Measurements from ENCODE around the gene ULK1.

ULK1 gene

GRCh38 chr12:131857908-131858850 is 36.2 kb upstream of the ULK1 start:
- Mint-ChIP-seq H3K36me3 (no peaks in the 10 kb centered on the region), H3K9me3 (no peaks in the 10 kb centered on the region), H3K4me1 (peaks cover 3% of the 10 kb centered on the region), H3K27me3 (no peaks in the 10 kb centered on the region), H3K4me3 (no peak overlapping the region), H3K27ac (no peak overlapping the region)

- H3K4me3 Mint-ChIP-seq, result no peak overlapping the region
- H3K27ac Mint-ChIP-seq, result no peak overlapping the region
- H3K27me3 Mint-ChIP-seq, result no peaks in the 10 kb centered on the region
- H3K9me3 Mint-ChIP-seq, result no peaks in the 10 kb centered on the region
- H3K4me1 Mint-ChIP-seq, result peaks cover 3% of the 10 kb centered on the region
- no peaks in the 10 kb centered on the region for H3K36me3 Mint-ChIP-seq
These were observed 33.8 kb upstream of the ULK1 start for GRCh38 chr12:131860472-131861260.

- no peak overlapping the region for H3K27ac Mint-ChIP-seq
- no peaks in the 10 kb centered on the region for H3K27me3 Mint-ChIP-seq
- peaks cover 3% of the 10 kb centered on the region for H3K4me1 Mint-ChIP-seq
- H3K9me3 Mint-ChIP-seq, result no peaks in the 10 kb centered on the region
- H3K36me3 Mint-ChIP-seq, result no peaks in the 10 kb centered on the region
- no peak overlapping the region for H3K4me3 Mint-ChIP-seq
These were observed 33.0 kb upstream of the ULK1 start for GRCh38 chr12:131861261-131862083.

- Mint-ChIP-seq H3K4me1 (peaks cover 3% of the 10 kb centered on the region), H3K9me3 (no peaks in the 10 kb centered on the region), H3K27me3 (no peaks in the 10 kb centered on the region), H3K27ac (no peak overlapping the region), H3K4me3 (no peak overlapping the region), H3K36me3 (no peaks in the 10 kb centered on the region)
These were observed 32.4 kb upstream of the ULK1 start for GRCh38 chr12:131862084-131862441.

GRCh38 chr12:131862600-131862993 is 31.8 kb upstream of the ULK1 start:
- Mint-ChIP-seq H3K27me3 (no peaks in the 10 kb centered on the region), H3K9me3 (no peaks in the 10 kb centered on the region), H3K4me1 (peaks cover 3% of the 10 kb centered on the region), H3K4me3 (no peak overlapping the region), H3K27ac (no peak overlapping the region), H3K36me3 (no peaks in the 10 kb centered on the region)

- H3K36me3 Mint-ChIP-seq, result no peaks in the 10 kb centered on the region
- no peaks in the 10 kb centered on the region for H3K27me3 Mint-ChIP-seq
- H3K27ac Mint-ChIP-seq, result no peak overlapping the region
- H3K4me3 Mint-ChIP-seq, result no peak overlapping the region
- H3K4me1 Mint-ChIP-seq, result peaks cover 3% of the 10 kb centered on the region
- H3K9me3 Mint-ChIP-seq, result no peaks in the 10 kb centered on the region
These were observed 31.3 kb upstream of the ULK1 start for GRCh38 chr12:131862994-131863710.

GRCh38 chr12:131863711-131864396 is 30.6 kb upstream of the ULK1 start:
- no peaks in the 10 kb centered on the region for H3K27me3 Mint-ChIP-seq
- no peaks in the 10 kb centered on the region for H3K9me3 Mint-ChIP-seq
- no peaks in the 10 kb centered on the region for H3K36me3 Mint-ChIP-seq
- H3K4me3 Mint-ChIP-seq, result no peak overlapping the region
- no peak overlapping the region for H3K27ac Mint-ChIP-seq
- peaks cover 3% of the 10 kb centered on the region for H3K4me1 Mint-ChIP-seq

- Mint-ChIP-seq H3K27ac (no peak overlapping the region), H3K4me1 (peaks cover 3% of the 10 kb centered on the region), H3K27me3 (no peaks in the 10 kb centered on the region), H3K36me3 (no peaks in the 10 kb centered on the region), H3K4me3 (no peak overlapping the region), H3K9me3 (no peaks in the 10 kb centered on the region)
These were observed 30.0 kb upstream of the ULK1 start for GRCh38 chr12:131864469-131864868.

- H3K27me3 Mint-ChIP-seq, result no peaks in the 10 kb centered on the region
- no peak overlapping the region for H3K27ac Mint-ChIP-seq
- H3K4me1 Mint-ChIP-seq, result peaks cover 3% of the 10 kb centered on the region
- no peak overlapping the region for H3K4me3 Mint-ChIP-seq
- H3K36me3 Mint-ChIP-seq, result no peaks in the 10 kb centered on the region
- no peaks in the 10 kb centered on the region for H3K9me3 Mint-ChIP-seq
These were observed 29.1 kb upstream of the ULK1 start for GRCh38 chr12:131865180-131865875.

GRCh38 chr12:131867471-131867870 is 27.0 kb upstream of the ULK1 start:
- Mint-ChIP-seq H3K27ac (no peak overlapping the region), H3K4me3 (no peak overlapping the region), H3K27me3 (no peaks in the 10 kb centered on the region), H3K4me1 (no peaks in the 10 kb centered on the region), H3K9me3 (no peaks in the 10 kb centered on the region), H3K36me3 (no peaks in the 10 kb centered on the region)

GRCh38 chr12:131867891-131868675 is 26.3 kb upstream of the ULK1 start:
- H3K9me3 Mint-ChIP-seq, result no peaks in the 10 kb centered on the region
- no peak overlapping the region for H3K4me3 Mint-ChIP-seq
- H3K36me3 Mint-ChIP-seq, result no peaks in the 10 kb centered on the region
- H3K4me1 Mint-ChIP-seq, result no peaks in the 10 kb centered on the region
- H3K27ac Mint-ChIP-seq, result no peak overlapping the region
- no peaks in the 10 kb centered on the region for H3K27me3 Mint-ChIP-seq

GRCh38 chr12:131869871-131870418 is 24.5 kb upstream of the ULK1 start:
- Mint-ChIP-seq H3K27me3 (no peaks in the 10 kb centered on the region), H3K4me1 (no peaks in the 10 kb centered on the region), H3K27ac (no peak overlapping the region), H3K36me3 (no peaks in the 10 kb centered on the region), H3K9me3 (no peaks in the 10 kb centered on the region), H3K4me3 (no peak overlapping the region)

- Mint-ChIP-seq H3K4me3 (no peak overlapping the region), H3K27ac (no peak overlapping the region), H3K27me3 (no peaks in the 10 kb centered on the region), H3K9me3 (no peaks in the 10 kb centered on the region), H3K4me1 (no peaks in the 10 kb centered on the region), H3K36me3 (no peaks in the 10 kb centered on the region)
These were observed 22.7 kb upstream of the ULK1 start for GRCh38 chr12:131871677-131872076.

All from activated naive CD4-positive, alpha-beta T cell treated with anti-CD3 and anti-CD28 coated beads, Interleukin-2, amount 50 U/mL, for 24 hours (primary cell).